Fibroblast of skin of left biceps (primary cell): Measurements from ENCODE around the gene NRCAM.
"Not testable (repeated sequence)": the region's sequence is repeated elsewhere in the genome, so short reads cannot be mapped to it uniquely, and the experiment has no call there.

Source experiments
- DNase-seq, 2 experiments: peaks; one replicate each; pipeline ENCODE4 v3.0.0-alpha.2; 2013; ENCODE audit warnings: low read depth in 2 of 2

The NRCAM gene

GRCh38 chr7:108278776-108279175, 177.5 kb downstream of the NRCAM start:
- DNase-seq, result no peak

- DNase-seq, result no peak
Measured at GRCh38 chr7:108278281-108278680, 178.0 kb downstream of the NRCAM start.

DNA sequence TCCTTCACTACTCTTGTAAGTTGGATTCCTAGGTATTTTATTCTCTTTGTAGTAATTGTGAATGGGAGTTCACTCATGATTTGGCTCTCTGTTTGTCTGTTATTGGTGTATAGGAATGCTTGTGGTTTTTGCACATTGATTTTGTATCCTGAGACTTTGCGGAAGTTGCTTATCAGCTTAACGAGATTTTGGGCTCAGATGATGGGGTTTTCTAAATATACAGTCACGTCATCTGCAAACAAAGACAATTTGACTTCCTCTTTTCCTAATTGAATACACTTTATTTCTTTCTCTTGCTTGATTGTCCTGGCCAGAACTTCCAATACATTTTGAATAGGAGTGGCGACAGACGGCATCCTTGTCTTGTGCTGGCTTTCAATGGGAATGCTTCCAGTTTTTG, 181.8 kb downstream of the NRCAM start:
- not testable (repeated sequence) for DNase-seq

- not testable (repeated sequence) for DNase-seq
Measured at GRCh38 chr7:108272891-108273290, 183.3 kb downstream of the NRCAM start.

DNA sequence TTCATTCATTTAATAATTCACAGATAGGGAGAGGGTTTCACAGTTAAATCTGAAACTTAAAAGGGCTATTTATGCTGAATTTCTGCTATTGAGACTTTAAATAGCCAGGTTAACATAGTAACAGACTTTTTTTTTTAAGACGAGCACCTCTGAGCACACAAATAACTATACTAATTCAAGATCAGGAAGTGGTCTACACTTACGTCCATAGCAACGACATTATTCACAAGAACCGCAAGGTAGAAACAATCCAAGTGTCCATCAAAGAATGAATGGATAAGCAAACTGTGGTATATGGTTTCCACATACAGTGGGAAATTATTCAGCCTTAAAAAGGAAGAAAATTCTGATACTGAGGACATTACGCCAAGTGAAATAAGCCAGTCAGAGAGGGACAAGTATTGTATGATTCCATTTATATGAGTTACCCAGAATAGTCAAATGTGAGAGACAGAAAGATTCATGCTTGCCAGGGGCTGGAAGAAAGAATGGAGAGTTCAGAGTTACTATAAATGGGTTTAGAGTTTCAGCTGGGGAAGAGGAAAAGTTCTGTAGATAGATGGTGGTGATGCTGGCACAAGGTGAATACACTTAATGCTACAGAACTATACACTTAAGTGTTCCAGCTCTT, 185.7 kb downstream of the NRCAM start:
- DNase-seq, result no peak

- no peak for DNase-seq
Measured at GRCh38 chr7:108268200-108268820, 187.9 kb downstream of the NRCAM start.

DNA sequence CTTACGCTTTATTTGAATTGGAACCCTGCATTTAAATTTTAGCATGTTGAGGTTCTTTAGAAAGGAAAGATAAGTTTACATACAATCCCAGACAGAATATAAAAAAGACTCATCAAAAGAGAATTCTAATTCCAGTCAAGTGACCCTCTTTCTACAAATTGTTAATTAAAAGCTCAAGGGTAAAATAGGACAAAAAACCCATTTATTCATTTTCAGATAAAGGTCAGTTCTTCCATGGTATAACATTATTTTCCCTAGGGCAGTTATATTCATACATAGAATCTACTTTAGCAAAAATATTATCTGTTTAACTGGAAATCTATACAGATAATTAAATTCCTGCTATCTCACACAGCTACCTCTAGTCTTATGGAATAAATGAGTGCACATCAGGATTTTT, 188.6 kb downstream of the NRCAM start:
- no peak for DNase-seq

DNA sequence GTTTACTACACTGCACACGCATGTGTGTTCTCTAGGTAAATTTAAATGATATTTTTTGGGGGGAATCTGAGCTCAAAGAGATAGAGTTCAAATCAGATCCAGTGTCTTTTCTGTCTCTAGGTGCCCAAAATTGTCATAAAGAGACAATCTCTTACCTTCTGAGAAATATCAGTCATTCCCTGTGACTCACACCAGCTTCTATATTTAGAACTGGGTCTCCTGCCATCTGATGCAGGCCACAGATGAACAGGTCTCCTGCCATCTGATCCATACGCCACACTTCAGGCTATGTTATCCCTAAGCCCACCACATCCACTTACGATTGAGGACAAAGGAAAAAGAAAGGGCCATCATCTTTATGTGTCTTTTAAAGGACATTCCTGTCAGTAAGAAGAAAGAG, 189.7 kb downstream of the NRCAM start:
- no peak for DNase-seq

DNA sequence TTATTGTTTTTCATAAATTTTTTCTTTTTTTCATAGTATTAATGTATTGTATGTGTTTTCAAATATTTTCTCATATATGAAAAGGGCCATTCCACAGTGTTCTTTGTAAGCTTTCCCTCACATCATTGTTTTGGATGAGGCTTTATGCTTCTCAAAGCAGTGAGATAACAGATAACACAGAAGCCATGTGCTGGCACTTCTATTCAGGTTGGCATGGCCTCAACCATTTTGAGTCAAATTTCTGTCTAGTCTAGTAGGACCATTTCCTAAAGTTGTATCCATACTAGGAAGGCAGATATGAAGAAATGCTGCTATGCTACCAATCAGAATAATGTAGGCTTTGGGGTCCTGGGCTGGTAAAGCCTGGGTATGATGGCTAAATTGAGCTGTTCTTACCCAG, 190.2 kb downstream of the NRCAM start:
- DNase-seq, result no peak

DNA sequence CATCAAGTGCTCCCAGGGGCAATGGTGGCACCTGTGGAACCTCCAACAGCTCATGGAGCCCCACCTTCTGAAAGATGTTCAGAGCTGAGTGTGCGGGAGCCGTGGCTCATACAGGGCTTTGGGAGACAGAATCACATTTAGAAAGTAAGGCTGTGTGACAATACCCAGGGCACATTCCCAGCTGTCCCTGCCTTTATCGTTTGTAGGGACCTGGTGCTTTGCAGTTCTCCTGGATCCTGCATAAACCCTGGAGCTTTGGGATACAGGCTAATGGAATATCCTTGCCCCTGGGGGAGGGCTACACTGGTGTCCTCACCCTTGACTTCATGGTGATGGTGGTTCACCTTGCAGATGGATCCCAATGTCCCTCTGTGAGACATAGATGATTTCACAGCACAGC, 191.2 kb downstream of the NRCAM start:
- DNase-seq, result no peak

GRCh38 chr7:108263425-108263824, 192.8 kb downstream of the NRCAM start:
- no peak for DNase-seq

- no peak for DNase-seq
Measured at GRCh38 chr7:108261560-108262255, 194.5 kb downstream of the NRCAM start.

DNA sequence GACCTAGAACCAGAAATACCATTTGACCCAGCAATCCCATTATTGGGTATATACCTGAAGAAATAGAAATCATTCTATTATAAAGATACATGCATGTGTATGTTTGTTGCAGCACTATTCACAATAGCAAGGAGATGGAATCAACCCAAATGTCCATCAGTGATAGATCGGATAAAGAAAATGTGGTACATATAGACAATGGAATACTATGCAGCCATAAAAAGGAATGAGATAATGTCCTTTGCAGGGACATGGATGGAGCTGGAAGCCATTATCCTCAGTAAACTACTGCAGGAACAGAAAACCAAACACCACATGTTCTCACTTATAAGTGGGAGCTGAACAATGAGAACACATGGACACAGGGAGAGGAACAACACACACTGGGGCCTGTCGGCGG, 196.8 kb downstream of the NRCAM start:
- not testable (repeated sequence) for DNase-seq

DNA sequence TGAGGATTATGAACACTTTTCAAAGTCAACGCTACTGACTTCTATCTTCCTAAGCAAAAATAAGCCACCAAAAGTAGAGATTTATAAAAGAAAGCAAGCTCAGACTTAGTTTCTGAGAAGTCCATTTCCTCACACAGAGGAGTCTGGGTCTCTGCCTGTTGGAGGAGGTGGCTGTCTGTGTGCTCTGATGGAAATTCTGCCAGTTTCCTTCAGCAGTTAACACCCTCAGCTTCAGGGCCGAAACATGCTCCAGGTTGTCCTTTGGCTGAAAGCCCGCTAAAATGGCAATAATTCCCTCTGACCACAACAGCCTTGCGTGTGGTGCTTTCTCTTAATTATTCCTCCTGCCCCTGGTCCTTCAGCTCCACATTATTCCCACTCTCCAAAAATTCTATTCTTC, 198.3 kb downstream of the NRCAM start:
- DNase-seq, result no peak

- no peak for DNase-seq
Measured at GRCh38 chr7:108254259-108254658, 202.0 kb downstream of the NRCAM start.

DNA sequence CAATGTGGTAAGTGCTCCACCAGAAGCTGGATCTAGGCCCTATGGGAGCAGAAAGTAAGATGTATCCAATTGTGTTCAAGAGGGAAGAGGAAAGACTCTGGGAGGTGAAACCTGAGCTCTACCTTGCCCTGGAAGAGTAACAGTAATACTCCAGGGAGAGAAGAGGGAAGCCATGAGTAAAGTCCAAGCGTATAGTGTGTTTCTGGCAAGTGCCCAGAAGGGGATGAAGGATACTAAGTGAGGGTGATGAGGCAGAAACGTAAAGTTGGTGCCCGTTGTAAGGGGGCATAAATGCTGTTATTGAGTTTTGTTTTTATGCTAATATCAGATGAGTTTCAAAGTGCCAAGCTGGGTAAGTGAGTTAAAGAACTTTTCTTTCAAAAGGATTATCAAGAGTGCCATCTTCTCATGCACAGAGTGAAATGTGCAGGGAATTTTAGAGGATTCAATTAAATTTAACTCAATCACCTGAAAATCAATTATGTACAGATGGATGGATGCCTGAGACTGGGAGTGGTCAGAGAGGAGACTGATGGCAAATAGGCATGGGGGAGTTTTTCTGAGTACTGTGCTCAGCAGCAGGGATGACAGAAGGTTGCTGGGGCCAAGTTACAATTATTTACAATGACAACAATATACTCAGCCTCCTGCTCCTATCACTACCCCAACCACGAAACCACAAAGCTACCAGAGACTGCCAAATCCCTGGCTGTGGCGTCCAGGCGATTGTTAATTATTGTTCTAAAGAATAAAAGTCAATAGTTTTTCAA, 202.8 kb downstream of the NRCAM start:
- DNase-seq, result no peak

GRCh38 chr7:108252177-108252576, 204.1 kb downstream of the NRCAM start:
- DNase-seq, result no peak

- no peak for DNase-seq
Measured at GRCh38 chr7:108251700-108252099, 204.5 kb downstream of the NRCAM start.

- DNase-seq, result no peak
Measured at GRCh38 chr7:108249453-108249852, 206.8 kb downstream of the NRCAM start.

- DNase-seq, result no peak
Measured at GRCh38 chr7:108248821-108249220, 207.4 kb downstream of the NRCAM start.

DNA sequence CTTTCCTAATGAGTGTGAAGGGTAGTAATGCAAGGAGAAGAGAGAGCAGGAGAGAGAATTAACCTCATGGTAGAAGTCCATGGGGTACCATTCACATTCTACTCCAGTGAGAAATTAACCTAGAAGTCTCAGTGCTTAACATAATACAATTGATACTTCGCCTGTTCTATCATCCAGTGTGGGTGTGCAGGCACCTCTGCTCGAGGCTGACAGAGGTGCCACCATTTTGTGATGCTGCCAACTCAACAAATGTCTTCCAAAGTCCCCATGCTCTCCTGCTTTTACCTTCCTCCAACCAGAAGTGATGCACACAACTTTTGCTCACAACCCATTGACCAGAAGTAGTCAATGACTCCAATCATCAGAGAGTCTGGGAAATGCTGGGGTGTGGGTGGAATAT, 207.8 kb downstream of the NRCAM start:
- no peak for DNase-seq

DNA sequence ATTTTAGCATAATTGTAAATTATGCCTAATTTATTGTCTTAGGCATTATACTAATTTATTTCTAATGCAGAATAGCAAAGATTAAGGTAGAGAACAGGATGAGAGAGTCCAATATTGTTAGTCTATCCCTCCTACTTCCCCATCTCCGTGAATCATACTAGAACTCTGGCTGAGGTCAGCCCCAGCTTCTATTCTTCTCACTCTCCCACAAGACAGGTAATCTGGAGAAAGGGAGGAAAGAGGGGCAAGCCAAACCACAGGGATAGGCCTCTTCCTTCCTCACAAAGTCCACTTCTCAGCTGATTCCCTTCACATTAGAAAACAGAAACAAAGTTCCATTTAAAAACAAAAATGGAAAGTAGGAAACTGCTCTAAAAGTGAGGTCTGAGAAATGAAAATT, 208.6 kb downstream of the NRCAM start:
- no peak for DNase-seq
